Loucy (cell line): Measurements from ENCODE around the gene FAM193B.
A peak's percentile ranks its signal among the peaks of the same experiment; 100 is the strongest.

Experiments used
- H2AFZ ChIP-seq: fragments of 200-600 bp; sonication (generic); 2 replicates; pipeline ENCODE4 v1.6.0; 2016; ENCODE audit warnings: antibody characterized with exemption, mild to moderate bottlenecking, low read length, moderate library complexity
- H3F3A ChIP-seq: fragments of 200-600 bp; 2 replicates; pipeline ENCODE4 v1.6.0; 2016; ENCODE audit warnings: antibody characterized with exemption, low read depth, mild to moderate bottlenecking
- H3K27me3 ChIP-seq: fragments of 200-600 bp; sonication (generic); 2 replicates; pipeline ENCODE4 v1.6.1; 2014; ENCODE audit warnings: low read length, mild to moderate bottlenecking; ENCODE audit not compliant: insufficient read depth, poor library complexity, severe bottlenecking
- H3K36me3 ChIP-seq: fragments of 200-600 bp; sonication (generic); 2 replicates; pipeline ENCODE4 v1.6.1; 2016; ENCODE audit warnings: low read length; ENCODE audit not compliant: insufficient read depth
- H3K4me1 ChIP-seq: fragments of 200-600 bp; sonication (generic); 2 replicates; pipeline ENCODE4 v1.5.1; 2014; ENCODE audit warnings: low read length, mild to moderate bottlenecking; ENCODE audit not compliant: insufficient read depth, poor library complexity, severe bottlenecking
- H3K4me2 ChIP-seq: fragments of 200-600 bp; sonication (generic); 2 replicates; pipeline ENCODE4 v1.6.0; 2014; ENCODE audit warnings: antibody characterized with exemption, low read length, low read depth, mild to moderate bottlenecking; ENCODE audit not compliant: poor library complexity, severe bottlenecking
- H3K4me3 ChIP-seq: fragments of 200-600 bp; sonication (generic); 2 replicates; pipeline ENCODE4 v1.5.1; 2014; ENCODE audit warnings: low read length, mild to moderate bottlenecking, mixed read lengths; ENCODE audit not compliant: poor library complexity, severe bottlenecking
- H3K79me2 ChIP-seq: fragments of 200-600 bp; sonication (generic); 2 replicates; pipeline ENCODE4 v1.6.1; 2014; ENCODE audit warnings: low read length; ENCODE audit not compliant: insufficient read depth
- H3K9ac ChIP-seq: fragments of 200-600 bp; sonication (generic); 2 replicates; pipeline ENCODE4 v1.6.0; 2014; ENCODE audit warnings: mild to moderate bottlenecking, low read depth, low read length, moderate library complexity; ENCODE audit not compliant: poor library complexity, severe bottlenecking
- H3K9me2 ChIP-seq: fragments of 200-600 bp; sonication (generic); replicated peaks from 2 replicates; pipeline ENCODE4 v1.6.1; 2016; ENCODE audit warnings: low read depth, low read length, mixed read lengths
- H3K9me3 ChIP-seq: fragments of 200-600 bp; sonication (generic); 2 replicates; pipeline ENCODE4 v1.6.1; 2014; ENCODE audit warnings: mild to moderate bottlenecking, antibody characterized with exemption, low read length, low read depth; ENCODE audit not compliant: insufficient read depth
- H4K20me1 ChIP-seq: fragments of 200-600 bp; sonication (generic); 2 replicates; pipeline ENCODE4 v1.6.0; 2014; ENCODE audit warnings: antibody characterized with exemption, low read length, mild to moderate bottlenecking; ENCODE audit not compliant: insufficient read depth, poor library complexity, severe bottlenecking
- EZH2phosphoT487 ChIP-seq: fragments of 200-600 bp; IDR thresholded peaks from 2 replicates; pipeline ENCODE4 v1.6.1; 2018; ENCODE audit warnings: antibody characterized with exemption, mild to moderate bottlenecking, moderate library complexity, borderline replicate concordance
- TF ChIP-seq, protein P1 (sequence below): fragments of 200-600 bp; sonication (generic); conservative IDR thresholded peaks from 2 replicates; pipeline ENCODE4 v1.5.1; 2014; ENCODE audit warnings: mild to moderate bottlenecking, antibody characterized with exemption, low read length

FAM193B gene

GRCh38 chr5:177493795-177494345 lies 60.5 kb downstream of the FAM193B start:
- H3K4me3 ChIP-seq, result no peak overlapping the region
- H3K36me3 ChIP-seq, result no peaks in the 10 kb centered on the region; the same call in 1 of the 2 replicates
- H3F3A ChIP-seq, result no peaks in the 10 kb centered on the region
- H3K9me2 ChIP-seq, result no peaks in the 10 kb centered on the region
- H3K79me2 ChIP-seq, result peaks cover 36% of the 10 kb centered on the region; the same call in 1 of the 2 replicates
- no peak overlapping the region for H3K9ac ChIP-seq
- H3K27me3 ChIP-seq, result no peaks in the 10 kb centered on the region
- peak overlapping the region; percentile 93 for H3K4me2 ChIP-seq
- TF ChIP-seq, protein P1, sequence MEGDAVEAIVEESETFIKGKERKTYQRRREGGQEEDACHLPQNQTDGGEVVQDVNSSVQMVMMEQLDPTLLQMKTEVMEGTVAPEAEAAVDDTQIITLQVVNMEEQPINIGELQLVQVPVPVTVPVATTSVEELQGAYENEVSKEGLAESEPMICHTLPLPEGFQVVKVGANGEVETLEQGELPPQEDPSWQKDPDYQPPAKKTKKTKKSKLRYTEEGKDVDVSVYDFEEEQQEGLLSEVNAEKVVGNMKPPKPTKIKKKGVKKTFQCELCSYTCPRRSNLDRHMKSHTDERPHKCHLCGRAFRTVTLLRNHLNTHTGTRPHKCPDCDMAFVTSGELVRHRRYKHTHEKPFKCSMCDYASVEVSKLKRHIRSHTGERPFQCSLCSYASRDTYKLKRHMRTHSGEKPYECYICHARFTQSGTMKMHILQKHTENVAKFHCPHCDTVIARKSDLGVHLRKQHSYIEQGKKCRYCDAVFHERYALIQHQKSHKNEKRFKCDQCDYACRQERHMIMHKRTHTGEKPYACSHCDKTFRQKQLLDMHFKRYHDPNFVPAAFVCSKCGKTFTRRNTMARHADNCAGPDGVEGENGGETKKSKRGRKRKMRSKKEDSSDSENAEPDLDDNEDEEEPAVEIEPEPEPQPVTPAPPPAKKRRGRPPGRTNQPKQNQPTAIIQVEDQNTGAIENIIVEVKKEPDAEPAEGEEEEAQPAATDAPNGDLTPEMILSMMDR, result no peak
- TF ChIP-seq EZH2phosphoT487, result no peak
- H4K20me1 ChIP-seq, result peaks cover 13% of the 10 kb centered on the region
- H3K9me3 ChIP-seq, result no peaks in the 10 kb centered on the region
- H2AFZ ChIP-seq, result no peak overlapping the region
- H3K4me1 ChIP-seq, result peaks cover 5% of the 10 kb centered on the region

DNA sequence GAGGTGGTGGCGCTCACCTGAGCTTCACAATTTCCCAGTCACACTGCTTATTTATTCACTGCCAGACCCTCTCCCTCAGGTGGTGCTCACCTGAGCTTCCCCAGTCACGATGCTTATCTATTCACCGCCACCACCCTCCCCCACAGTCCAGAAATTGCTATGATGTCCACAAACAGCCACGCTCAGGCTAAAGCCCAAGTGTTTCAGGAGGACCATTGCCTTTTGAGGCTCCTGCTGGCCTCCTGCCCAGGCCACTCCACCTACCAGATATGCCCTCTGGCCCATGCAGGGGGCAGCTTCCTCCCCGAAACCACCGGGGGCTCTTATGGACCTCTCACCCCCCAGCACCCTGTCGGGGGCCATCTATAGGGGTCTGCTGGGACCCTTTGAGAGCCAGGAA lies 61.5 kb downstream of the FAM193B start:
- Histone ChIP-seq H3K27me3 (no peaks in the 10 kb centered on the region), H3K9me3 (no peaks in the 10 kb centered on the region), H3K4me3 (no peak overlapping the region), H3K4me1 (peaks cover 5% of the 10 kb centered on the region), H3K9me2 (no peaks in the 10 kb centered on the region), H3K79me2 (peaks cover 36% of the 10 kb centered on the region; the same call in 1 of the 2 replicates), H2AFZ (no peak overlapping the region), H3K36me3 (no peaks in the 10 kb centered on the region; the same call in 1 of the 2 replicates), H3K4me2 (no peak overlapping the region), H3F3A (no peaks in the 10 kb centered on the region), H4K20me1 (peaks cover 13% of the 10 kb centered on the region), H3K9ac (no peak overlapping the region)
- TF ChIP-seq EZH2phosphoT487, result no peak
- TF ChIP-seq, protein P1, result no peak

DNA sequence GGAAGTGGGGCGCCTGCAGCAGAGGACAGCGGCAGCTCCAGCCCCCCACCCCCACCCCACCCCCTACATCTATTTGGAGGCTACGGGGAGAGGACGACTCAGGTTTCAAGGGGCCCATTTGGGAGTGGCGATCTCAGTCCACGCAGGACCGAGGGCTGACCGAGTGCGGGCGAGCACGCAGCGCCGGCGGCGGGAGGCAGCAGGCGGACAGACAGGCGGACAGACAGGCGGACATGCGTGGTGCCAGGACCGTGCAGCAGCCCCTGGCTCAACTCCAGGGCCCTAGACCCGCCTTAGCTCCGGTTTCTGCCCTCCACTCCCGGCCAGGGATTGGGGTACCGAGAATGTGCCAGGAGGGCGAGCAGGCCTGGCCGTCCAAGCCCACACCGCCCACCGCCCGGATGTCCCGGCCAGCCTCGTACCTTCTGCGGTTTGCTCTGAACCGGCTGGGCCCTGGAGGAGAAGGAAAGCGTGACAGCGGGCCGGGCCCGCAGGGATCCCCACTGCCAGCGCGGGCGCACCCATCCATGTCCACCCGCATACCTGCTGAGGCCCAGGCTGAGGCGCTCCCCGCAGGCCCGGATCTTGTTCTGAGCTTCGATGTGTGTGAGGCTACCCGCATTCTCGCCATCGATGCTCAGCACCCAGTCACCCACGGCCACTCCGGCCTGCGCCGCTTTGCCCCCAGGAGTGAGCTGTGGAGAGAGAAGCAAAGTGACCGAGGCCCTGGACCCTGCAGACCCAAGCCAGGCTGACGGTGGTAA lies 62.2 kb downstream of the FAM193B start:
- peaks cover 5% of the 10 kb centered on the region for H3K4me1 ChIP-seq
- H3K4me2 ChIP-seq, result no peak overlapping the region
- H3K4me3 ChIP-seq, result no peak overlapping the region
- peaks cover 13% of the 10 kb centered on the region for H4K20me1 ChIP-seq
- peaks cover 2% of the 10 kb centered on the region; the same call in 1 of the 2 replicates for H3K36me3 ChIP-seq
- H3K79me2 ChIP-seq, result peaks cover 36% of the 10 kb centered on the region; the same call in 1 of the 2 replicates
- no peaks in the 10 kb centered on the region for H3F3A ChIP-seq
- TF ChIP-seq, protein P1, result no peak
- TF ChIP-seq EZH2phosphoT487, result no peak
- no peaks in the 10 kb centered on the region for H3K27me3 ChIP-seq
- H3K9me2 ChIP-seq, result no peaks in the 10 kb centered on the region
- H3K9ac ChIP-seq, result no peak overlapping the region
- H3K9me3 ChIP-seq, result no peaks in the 10 kb centered on the region
- no peak overlapping the region for H2AFZ ChIP-seq
